ENCODE measurements around the gene ABCF3.

Gene ABCF3

GRCh38 chr3:184184546-184185230, 1.3 kb upstream of the ABCF3 start:
- in situ Hi-C loops (cut with HindIII; ENCODE audit: low sequenced_read_pairs) = no loop called here

- in situ Hi-C loops (cut with HindIII; ENCODE audit: low sequenced_read_pairs) = no loop called here
Observed at GRCh38 chr3:184185461-184186183, 377 bp upstream of the ABCF3 start.

GRCh38 chr3:184186902-184187207, 856 bp downstream of the ABCF3 start:
- in situ Hi-C loops (cut with HindIII; ENCODE audit: low sequenced_read_pairs) = no loop called here

- in situ Hi-C loops (cut with HindIII; ENCODE audit: low sequenced_read_pairs) = no loop called here
Observed at GRCh38 chr3:184188080-184188479, 2.1 kb downstream of the ABCF3 start.

- in situ Hi-C loops (cut with HindIII; ENCODE audit: low sequenced_read_pairs) = no loop called here
Observed at GRCh38 chr3:184189421-184189820, 3.4 kb downstream of the ABCF3 start.

- in situ Hi-C loops (cut with HindIII; ENCODE audit: low sequenced_read_pairs) = no loop called here
Observed at GRCh38 chr3:184192889-184193288, 6.9 kb downstream of the ABCF3 start.

GRCh38 chr3:184193991-184194539, 8.1 kb downstream of the ABCF3 start:
- in situ Hi-C loops (cut with HindIII; ENCODE audit: low sequenced_read_pairs) = no loop called here

GRCh38 chr3:184196536-184196935, 10.5 kb downstream of the ABCF3 start:
- in situ Hi-C loops (cut with HindIII; ENCODE audit: low sequenced_read_pairs) = no loop called here

- in situ Hi-C loops (cut with HindIII; ENCODE audit: low sequenced_read_pairs) = no loop called here
Observed at GRCh38 chr3:184198509-184198908, 12.5 kb downstream of the ABCF3 start.

- in situ Hi-C loops (cut with HindIII; ENCODE audit: low sequenced_read_pairs) = no loop called here
Observed at GRCh38 chr3:184200825-184201224, 14.8 kb downstream of the ABCF3 start.

- in situ Hi-C loops (cut with HindIII; ENCODE audit: low sequenced_read_pairs) = no loop called here
Observed at GRCh38 chr3:184203526-184203925, 17.5 kb downstream of the ABCF3 start.

- in situ Hi-C loops (cut with HindIII; ENCODE audit: low sequenced_read_pairs) = no loop called here
Observed at GRCh38 chr3:184209146-184209923, 23.3 kb downstream of the ABCF3 start.

- in situ Hi-C loops (cut with HindIII; ENCODE audit: low sequenced_read_pairs) = no loop called here
Observed at GRCh38 chr3:184211297-184211696, 25.3 kb downstream of the ABCF3 start.

GRCh38 chr3:184211718-184212117, 25.7 kb downstream of the ABCF3 start:
- in situ Hi-C loops (cut with HindIII; ENCODE audit: low sequenced_read_pairs) = no loop called here

- in situ Hi-C loops (cut with HindIII; ENCODE audit: low sequenced_read_pairs) = no loop called here
Observed at GRCh38 chr3:184218814-184219213, 32.8 kb downstream of the ABCF3 start.

GRCh38 chr3:184222521-184222920, 36.5 kb downstream of the ABCF3 start:
- in situ Hi-C loops (cut with HindIII; ENCODE audit: low sequenced_read_pairs) = no loop called here

GRCh38 chr3:184223946-184224345, 37.9 kb downstream of the ABCF3 start:
- in situ Hi-C loops (cut with HindIII; ENCODE audit: low sequenced_read_pairs) = no loop called here

GRCh38 chr3:184227481-184227935, 41.5 kb downstream of the ABCF3 start:
- in situ Hi-C loops (cut with HindIII; ENCODE audit: low sequenced_read_pairs) = loop anchor here (25.0 kb wide), 1 partner anchor 340 kb away; the partner anchor contains the start of gene PARL

GRCh38 chr3:184228376-184229137, 42.6 kb downstream of the ABCF3 start:
- in situ Hi-C loops (cut with HindIII; ENCODE audit: low sequenced_read_pairs) = loop anchor here (25.0 kb wide), 1 partner anchor 341 kb away; the partner anchor contains the start of gene PARL

- in situ Hi-C loops (cut with HindIII; ENCODE audit: low sequenced_read_pairs) = loop anchor here (25.0 kb wide), 1 partner anchor 342 kb away; the partner anchor contains the start of gene PARL
Observed at GRCh38 chr3:184229394-184230080, 43.5 kb downstream of the ABCF3 start, which contains the start of gene VWA5B2. VWA5B2 (plus strand) TSS chr3:184229585; CDS start chr3:184230529, 944 bp downstream.

Measured in DLD1 (cell line).